Central memory CD4-positive, alpha-beta T cell (primary cell): ENCODE data around the gene OR4N2.
"Not testable (repeated sequence)": the region's sequence is repeated elsewhere in the genome, so short reads cannot be mapped to it uniquely, and the experiment has no call there.

ENCODE experiments used
- DNase-seq: peaks from one replicate; pipeline ENCODE4 v3.0.0; 2022
- total RNA-seq, 3 experiments: gene quantifications; one replicate each; lab custom pipeline; 2026; lab: John Stamatoyannopoulos, UW

The OR4N2 gene, protein sequence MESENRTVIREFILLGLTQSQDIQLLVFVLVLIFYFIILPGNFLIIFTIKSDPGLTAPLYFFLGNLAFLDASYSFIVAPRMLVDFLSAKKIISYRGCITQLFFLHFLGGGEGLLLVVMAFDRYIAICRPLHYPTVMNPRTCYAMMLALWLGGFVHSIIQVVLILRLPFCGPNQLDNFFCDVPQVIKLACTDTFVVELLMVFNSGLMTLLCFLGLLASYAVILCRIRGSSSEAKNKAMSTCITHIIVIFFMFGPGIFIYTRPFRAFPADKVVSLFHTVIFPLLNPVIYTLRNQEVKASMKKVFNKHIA
- 0 reads per million in 3 experiments for total RNA-seq

DNA sequence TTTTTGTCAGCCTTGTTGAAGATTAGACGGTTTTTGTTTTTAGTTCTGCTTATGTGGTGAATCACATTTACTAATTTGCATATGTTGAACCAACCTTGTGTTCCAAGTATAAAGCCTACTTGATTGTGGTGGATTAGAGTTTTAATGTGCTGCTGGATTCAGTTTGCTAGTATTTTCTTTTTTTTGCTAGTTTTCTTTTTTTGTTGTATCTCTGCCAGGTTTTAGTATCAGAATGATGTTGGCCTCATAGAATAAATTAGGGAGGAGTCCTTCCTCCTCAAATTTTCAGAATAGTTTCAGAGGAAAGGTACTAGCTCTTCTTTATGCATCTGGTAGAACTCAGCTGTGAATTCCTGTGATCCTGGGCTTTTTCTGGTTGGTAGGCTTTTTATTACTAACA is at the start of gene OR4N2:
OR4N2 (plus strand) TSS at position 301 of the 400 bp plus-strand sequence. CDS start 23,679 bp downstream, outside the sequence.
- not testable (repeated sequence) for DNase-seq

DNA sequence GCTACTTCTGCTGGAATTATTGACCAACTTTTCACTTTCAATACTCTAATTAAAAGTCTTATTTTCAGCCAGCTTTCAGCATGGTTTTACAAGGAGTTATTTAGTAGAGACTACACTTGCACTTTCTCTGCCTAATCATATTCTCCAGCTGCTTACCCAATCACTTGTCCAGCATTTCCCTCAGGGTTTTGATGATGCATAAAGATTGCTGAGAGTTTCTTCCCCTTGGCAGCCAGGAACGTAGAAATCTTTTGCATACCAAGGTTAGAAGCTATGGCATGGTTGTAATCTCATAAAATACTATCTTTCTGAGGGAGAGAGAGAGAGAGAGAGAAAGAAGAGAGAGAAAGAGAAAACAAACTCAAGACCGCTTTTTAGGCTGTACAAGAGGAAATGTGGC is 49.4 kb upstream of the OR4N2 start:
- DNase-seq, result no peak

DNA sequence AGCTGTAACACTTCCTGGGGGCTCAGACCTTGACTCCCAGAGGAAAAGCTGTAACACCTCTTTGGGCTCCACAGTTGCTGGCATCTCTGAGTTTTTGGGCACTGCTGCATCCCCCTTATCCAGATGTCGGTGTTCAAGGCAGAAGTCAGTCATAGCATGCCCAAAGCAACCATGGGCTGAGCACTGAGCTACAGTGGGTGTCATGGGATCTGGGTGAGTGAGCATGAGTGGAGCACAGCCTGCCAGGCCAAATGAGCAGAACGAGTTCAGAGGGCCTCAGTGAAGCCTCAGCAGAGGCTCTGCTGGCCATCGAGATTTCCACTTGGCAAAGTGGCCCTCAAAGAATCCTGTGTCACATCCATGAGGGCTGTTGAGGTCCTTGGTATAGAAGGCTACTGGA is 32.1 kb upstream of the OR4N2 start:
- DNase-seq, result not testable (repeated sequence)

DNA sequence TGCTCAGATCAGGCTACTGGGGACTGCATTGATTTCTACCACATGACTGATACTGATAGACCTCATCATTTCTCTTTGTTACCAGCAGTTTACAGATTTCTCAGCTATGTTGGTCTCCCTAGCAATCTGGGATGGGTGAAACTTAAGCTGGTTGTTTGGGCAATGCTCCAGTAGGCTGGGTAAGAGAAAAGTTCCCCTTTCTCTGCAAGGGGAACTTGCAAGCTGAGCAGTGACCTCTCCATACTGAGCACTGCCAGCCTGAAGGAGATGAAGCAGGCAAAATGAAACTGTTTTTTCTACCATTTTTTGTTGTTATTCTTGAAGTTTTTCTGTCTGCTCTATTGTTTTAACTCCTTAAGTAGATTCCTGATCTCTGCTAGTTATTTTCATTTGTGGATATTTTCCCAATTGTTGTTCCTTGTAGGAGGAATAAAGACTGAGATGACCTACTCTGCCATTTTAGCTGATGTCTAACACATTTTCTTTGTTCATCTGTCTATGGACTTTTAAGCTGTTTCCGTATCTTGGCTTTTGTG is 31.6 kb upstream of the OR4N2 start:
- DNase-seq, result no peak

DNA sequence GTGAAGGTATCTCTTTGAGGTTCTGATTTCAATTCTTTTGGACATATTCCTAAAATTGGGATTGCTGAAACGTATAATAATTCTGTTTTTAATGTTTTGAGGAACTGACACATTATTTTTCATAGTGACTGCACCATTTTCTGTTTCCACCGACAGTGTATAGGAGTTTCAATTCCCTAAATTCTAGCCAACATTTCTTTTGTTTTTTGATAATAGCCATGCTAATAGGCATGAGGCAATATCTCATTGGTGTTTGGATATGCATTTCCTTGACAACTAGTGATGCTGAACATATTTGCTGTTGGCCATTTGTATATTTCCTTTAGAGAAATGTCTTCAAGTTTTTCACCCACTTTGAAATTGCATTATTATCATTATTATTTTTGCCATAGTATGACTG is 31.1 kb upstream of the OR4N2 start:
- not testable (repeated sequence) for DNase-seq

DNA sequence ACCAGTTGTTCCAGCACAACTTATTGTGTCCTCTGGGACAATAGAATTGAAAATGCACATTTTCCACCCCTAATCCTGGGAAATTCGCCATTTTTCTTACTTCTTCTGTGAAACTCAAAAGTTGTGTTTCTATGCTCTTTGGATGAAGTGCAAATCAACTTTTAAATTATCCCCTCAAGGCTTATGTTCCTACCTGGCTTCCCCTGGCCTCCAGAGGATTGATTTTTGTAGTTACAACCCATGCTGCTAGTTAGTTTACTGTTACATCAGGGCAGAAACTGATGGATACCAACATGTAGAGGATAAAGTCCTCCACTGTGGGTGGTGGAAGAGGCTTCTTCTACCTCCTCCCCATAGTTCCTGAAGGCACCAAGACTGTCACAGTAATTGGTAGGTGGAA is 30.4 kb upstream of the OR4N2 start, which contains the start of gene OR4M1:
OR4M1 (plus strand) TSS at position 301 of the 400 bp plus-strand sequence. CDS start 6,819 bp downstream, outside the sequence.
- not testable (repeated sequence) for DNase-seq

DNA sequence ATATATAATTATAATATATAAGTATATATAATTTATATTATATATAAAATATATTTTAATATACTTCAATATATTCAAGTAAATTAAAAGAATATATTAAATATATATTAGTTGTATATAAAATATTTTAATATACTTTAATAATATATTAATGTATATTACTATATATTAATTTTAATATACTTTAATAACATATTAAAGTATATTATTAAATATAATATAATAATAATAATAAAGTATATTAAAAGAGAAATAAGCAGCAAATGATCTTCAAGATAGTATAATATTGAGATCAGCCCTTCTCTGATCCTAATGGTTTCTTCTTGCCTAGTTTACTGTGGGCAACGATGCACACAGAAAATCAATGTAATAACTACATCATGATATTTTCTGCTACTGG is 28.0 kb upstream of the OR4N2 start:
- no peak for DNase-seq

DNA sequence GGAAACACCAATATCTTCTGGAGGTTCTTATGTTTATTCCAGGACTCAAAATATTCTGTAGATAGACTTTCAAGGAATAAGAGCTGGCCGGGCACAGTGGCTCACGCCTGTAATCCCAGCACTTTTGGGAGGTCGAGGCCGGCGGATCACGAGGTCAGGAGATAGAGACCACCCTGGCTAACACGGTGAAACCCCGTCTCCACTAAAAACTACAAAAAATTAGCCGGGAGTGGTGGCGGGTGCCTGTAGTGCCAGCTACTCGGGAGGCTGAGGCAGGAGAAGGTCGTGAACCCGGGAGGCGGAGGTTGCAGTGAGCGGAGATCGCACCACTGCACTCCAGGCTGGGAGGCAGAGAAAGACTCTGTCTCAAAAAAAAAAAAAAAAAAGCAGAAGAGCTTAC is 17.7 kb upstream of the OR4N2 start:
- DNase-seq, result not testable (repeated sequence)

DNA sequence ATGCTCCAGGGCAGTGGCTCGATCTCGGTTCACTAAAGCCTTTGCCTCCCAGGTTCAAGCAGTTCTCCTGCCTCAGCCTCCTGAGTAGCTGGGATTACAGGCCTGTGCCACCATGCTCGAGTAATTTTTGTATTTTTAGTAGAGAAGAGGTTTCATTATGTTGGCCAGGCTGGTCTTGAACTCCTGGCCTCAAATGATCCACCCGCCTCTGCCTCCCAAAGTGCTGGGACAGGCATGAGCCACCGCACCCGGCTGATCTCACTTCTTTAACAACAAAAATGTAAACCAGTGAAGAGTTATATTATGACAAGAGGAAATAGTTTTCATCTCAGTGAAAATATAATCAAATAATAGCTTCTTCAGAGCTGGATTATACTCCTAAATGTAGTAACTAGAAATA is 16.3 kb upstream of the OR4N2 start:
- DNase-seq, result not testable (repeated sequence)

DNA sequence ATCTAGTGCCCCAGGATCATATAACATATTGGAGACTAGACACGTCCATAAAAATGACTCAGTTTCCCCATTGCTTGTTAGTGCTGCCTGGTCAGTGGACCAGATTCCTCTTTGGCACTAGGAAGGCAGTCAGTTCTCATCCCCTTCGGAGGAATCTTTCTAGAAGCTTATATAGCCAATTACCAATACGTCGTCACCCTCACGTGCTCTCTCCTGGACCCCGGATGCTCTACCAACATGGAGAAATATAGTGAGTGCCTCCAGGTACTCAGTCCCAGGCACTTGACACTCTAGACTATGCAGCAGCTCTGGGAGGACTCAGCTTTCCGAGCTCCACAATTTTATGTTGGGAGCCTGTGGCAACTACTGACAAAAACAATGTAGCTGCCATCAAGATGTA is 15.4 kb upstream of the OR4N2 start:
- DNase-seq, result not testable (repeated sequence)

DNA sequence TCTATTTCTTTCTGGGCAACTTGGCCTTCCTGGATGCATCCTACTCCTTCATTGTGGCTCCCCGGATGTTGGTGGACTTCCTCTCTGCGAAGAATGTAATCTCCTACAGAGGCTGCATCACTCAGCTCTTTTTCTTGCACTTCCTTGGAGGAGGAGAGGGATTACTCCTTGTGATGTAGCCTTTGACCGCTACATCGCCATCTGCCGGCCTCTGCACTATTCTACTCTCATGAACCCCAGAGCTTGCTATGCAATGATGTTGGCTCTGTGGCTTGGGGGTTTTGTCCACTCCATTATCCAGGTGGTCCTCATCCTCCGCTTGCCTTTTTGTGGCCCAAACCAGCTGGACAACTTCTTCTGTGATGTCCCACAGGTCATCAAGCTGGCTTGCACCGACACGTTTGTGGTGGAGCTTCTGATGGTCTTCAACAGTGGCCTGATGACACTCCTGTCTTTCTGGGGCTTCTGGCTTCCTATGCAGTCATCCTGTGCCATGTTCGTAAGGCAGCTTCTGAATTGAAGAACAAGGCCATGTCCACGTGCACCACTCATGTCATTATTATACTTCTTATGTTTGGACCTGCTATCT is 7.0 kb upstream of the OR4N2 start:
- not testable (repeated sequence) for DNase-seq

DNA sequence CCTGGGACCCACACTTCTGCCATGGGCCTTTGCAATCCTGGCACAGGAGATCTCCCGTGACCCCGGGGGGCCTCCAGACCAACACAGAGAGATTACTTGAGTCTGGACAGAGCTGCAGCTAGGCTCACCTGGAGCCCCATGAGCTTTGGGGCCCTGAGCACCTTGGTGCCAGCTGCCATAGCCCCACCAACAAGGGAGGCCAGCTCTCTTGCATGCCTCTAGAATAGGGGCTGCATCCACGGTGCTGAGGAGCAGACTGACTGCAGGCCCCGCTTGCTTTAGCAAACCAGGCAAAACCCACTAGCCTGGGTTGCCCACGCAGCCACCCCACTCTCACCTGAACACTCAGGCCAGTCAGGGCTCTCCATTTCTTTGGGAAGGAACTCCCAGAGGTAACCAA is 3.7 kb upstream of the OR4N2 start:
- no peak for DNase-seq

DNA sequence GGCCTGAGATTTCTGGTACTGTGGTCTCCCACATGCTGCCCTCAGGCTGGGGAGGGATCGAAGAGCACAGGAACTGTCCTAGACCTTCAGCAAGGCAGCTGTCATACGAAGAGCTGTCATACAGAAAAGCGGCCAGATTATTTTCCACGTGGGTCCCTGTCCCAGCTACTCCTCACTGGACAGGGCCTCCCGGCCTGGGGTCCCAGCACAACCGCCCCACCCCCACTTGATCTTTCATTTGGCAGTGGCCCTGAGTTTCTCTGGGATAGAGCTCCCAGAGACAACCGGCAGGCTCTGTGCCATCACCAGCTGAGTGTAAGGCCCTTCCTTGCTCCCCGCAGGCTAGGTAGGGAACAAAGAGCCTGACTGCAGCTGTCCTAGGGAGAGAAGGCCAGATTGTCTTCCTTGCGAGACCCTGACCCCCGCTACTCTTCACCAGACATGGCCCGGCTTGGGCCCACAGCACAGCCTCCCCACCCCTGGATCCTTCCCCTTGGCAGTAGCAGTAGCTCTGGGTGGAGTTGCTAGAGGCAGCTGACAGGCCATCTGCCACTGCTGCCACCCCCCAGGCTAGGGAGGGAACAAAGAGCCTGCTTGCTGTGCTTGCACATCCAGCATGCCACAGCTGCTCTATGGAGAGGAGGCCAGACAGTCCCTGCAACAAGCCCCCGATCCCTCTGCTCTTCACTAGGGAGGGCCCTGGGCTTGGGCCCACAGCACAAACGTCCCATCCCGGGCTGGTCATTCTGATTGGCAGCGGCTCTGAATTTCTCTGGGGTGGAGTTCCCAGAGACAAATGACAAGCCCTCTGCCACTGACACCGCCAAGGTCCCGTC is 3.1 kb upstream of the OR4N2 start:
- DNase-seq, result no peak

DNA sequence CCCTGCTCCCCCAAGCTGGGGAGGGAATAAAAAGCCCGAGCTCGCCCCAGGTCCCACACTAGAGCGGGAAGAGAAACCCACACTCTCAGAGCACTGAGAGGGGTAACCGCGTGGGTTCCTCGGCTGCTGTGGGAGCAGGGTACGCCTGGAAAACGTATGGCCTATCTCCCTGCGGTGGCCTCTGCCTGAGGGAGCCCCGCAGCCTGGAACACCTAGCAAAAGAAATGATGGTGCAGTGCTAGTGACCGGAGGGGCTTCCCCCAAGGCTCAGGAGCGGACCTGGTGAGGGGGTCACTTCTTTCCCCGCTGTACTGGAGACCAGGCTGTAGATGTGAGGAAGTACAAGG is 2.5 kb upstream of the OR4N2 start:
- no peak for DNase-seq

DNA sequence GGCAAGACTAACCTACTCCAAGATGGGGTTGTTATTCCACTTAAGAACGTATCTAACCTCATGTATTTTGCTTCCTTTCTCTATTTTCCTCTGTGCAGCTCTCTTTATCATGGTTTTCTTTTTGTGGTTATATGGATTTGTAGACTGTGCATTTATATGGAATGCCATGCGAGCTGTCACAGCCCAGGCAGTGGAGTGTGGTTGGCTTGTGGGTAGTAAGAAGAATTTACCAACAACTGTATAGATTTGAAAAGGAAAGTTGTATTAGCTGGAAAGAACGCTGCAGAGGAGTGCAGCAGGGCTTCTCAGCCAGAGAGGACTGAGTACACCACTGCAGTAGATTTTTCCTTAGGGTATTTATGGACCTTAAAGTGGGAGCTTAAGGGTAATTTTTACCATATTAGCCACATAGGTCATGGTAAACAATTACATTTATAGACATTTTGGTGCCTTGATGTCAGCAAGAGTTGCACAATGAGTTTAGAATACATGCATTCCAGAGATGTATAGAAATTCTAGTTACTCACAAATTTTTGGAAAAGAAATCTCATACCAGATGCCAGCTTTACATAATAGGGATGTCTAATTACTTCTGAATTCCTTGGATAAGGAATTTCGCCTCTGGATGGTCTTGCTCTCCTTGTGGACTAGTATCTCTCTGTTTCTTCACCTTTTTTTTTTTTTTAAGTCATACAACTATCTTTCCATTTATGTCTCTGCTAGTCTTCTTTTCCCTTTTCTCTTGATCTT is 9.8 kb downstream of the OR4N2 start:
- not testable (repeated sequence) for DNase-seq

DNA sequence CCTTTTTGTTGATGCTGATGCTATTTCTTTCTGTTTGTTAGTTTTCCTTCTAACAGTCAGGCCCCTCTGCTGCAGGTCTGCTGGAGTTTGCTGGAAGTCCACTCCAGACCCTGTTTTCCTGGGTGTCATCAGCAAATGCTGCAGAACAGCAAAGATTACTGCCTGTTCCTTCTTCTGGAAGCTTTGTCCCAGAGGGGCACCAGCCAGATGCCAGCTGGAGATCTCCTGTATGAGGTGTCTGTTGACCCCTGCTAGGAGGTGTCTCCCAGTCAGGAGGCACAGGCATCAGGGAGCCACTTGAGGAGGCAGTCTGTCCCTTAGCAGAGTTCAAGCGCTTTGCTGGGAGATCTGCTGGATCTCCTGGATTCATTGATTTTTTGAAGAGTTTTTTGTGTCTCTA is 16.3 kb downstream of the OR4N2 start:
- DNase-seq, result not testable (repeated sequence)

DNA sequence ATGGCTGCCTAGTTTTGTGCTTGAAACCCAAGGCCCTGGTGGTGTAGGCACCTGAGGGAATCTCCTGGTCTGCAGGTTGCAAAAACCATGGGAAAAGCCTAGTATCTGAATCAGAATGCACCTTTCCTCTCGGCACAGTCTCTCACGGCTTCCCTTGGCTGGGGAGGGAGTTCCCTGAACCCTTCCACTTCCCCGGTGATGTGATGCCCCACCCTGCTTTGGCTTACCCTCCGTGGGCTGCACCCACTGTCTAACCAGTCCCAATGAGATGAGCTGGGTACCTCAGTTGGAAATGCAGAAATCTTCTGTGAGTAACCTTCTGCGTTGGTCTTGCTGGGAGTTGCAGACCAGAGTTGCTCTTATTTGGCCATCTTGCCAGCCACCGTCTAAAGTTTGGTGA is 17.4 kb downstream of the OR4N2 start:
- not testable (repeated sequence) for DNase-seq

DNA sequence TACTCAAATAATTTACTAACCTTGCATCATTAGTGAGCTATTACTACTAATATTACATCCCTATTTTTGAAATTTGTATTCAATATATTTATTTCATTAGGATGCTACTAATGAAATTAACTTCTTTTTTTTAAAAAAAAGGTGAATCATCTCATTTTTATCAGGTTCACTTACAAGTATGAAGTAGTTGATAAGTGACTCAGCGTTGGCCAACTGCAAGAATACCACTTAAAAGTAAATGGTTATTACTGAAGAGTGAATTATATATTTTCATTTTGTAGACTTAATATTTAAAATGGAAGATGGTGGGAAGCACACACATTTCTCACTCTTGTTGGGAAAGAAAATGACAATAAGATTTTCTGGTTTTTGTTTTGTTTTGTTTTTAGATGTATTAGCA is 19.6 kb downstream of the OR4N2 start:
- no peak for DNase-seq

DNA sequence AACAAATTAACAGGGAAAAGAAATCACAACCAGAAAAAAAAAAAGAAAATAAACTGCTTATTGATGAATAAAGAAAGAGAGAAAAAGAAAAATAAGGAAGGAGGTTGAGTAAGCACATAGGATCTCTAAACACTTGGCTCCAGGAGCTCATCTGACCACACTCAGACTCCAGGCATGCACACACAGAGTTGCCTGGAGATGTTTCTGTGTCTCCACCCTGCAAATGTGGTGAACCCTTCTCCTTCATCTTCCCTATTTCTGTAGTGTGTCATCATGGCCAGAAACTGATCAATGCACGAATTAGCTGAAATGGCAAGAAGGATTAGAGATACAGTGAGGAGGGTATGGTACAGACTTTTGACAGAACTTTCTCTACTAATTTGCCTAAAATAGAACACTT is 20.2 kb downstream of the OR4N2 start:
- DNase-seq, result no peak

DNA sequence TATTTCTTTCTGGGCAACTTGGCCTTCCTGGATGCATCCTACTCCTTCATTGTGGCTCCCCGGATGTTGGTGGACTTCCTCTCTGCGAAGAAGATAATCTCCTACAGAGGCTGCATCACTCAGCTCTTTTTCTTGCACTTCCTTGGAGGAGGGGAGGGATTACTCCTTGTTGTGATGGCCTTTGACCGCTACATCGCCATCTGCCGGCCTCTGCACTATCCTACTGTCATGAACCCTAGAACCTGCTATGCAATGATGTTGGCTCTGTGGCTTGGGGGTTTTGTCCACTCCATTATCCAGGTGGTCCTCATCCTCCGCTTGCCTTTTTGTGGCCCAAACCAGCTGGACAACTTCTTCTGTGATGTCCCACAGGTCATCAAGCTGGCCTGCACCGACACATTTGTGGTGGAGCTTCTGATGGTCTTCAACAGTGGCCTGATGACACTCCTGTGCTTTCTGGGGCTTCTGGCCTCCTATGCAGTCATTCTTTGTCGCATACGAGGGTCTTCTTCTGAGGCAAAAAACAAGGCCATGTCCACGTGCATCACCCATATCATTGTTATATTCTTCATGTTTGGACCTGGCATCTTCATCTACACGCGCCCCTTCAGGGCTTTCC is 24.2 kb downstream of the OR4N2 start:
- not testable (repeated sequence) for DNase-seq

DNA sequence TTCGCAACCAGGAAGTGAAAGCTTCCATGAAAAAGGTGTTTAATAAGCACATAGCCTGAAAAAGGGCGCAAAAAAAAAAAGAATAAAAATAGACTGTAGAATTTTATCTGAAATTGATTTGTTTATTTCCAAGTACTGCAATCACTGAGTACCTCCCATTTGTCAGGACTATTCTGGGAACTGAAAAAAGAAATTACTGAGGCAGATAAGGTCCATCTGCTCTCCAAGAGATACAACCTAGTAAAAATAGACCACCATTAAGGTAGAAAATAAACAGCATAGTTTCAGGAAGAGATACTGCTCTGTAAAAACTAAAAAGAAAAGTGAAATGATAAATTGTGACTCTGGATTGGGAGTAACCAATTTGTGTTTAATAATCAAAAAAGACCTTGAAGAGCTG is 24.7 kb downstream of the OR4N2 start:
- DNase-seq, result no peak
